T-helper 17 cell (primary cell): ENCODE results near the gene GRM8. TPM values are rescaled to one million over a fixed set of nuclear protein-coding genes. Genes with fewer than 3 reads are reported as not detected.

Experiments
- ATAC-seq: fragments of 150-1000 bp; cut with Tn5 transposase; 2 replicates; pipeline ENCODE4 v1.10.0; 2021; ENCODE audit warnings: mild to moderate bottlenecking, moderate library complexity
- DNase-seq, 3 donors: peaks; one replicate each; pipeline versions ENCODE4 v3.0.0 to v3.0.0-alpha.2; 2020 to 2021
- H3K9me3 ChIP-seq: one replicate; pipeline ENCODE4 v1.7.0; 2013; ENCODE audit warnings: low read length, mild to moderate bottlenecking; ENCODE audit not compliant: control insufficient read depth, poor library complexity, severe bottlenecking
- H3K27ac Mint-ChIP-seq: one replicate; pipeline ENCODE4 v1.8.0; 2022; ENCODE audit warnings: mild to moderate bottlenecking, moderate library complexity, mixed read lengths
- H3K27me3 Mint-ChIP-seq: one replicate; pipeline ENCODE4 v1.8.0; 2022; ENCODE audit warnings: mixed read lengths
- H3K36me3 Mint-ChIP-seq: one replicate; pipeline ENCODE4 v1.8.0; 2022; ENCODE audit warnings: low read depth, mixed read lengths
- H3K4me1 Mint-ChIP-seq: one replicate; pipeline ENCODE4 v1.8.0; 2022; ENCODE audit warnings: mild to moderate bottlenecking, mixed read lengths
- H3K4me3 Mint-ChIP-seq: one replicate; pipeline ENCODE4 v1.8.0; 2022; ENCODE audit warnings: mild to moderate bottlenecking, moderate library complexity, mixed read lengths
- total RNA-seq, 4 donors: library from RNA in 2 of 4; stranded (reverse) in 2 of 4; gene quantifications; one replicate each; pipeline ENCODE4 v1.2.3 and lab custom pipeline; 2022 to 2026

GRM8 gene
- total RNA-seq, 2 donors from 2014 or later = not detected

DNA sequence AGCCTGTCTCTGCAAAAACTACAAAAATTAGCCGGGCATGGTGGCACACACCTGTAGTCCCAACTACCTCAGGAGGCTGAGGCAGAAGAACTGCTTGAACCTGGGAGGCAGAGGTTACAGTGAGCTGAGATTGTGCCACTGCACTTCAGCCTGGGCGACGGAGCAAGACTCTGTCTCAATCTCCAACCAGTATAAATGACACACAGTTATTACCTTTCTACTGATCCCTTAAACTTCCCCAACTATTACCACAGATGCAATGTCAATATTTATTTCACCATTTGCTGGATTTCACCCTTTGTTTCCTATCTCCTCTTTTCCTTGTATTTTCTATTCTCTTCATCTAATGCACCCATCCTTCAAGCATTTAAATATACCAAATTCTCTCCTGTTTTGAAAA is 431.8 kb downstream of the GRM8 start:
- no peaks in the 10 kb centered on the region for H3K9me3 ChIP-seq
- H3K4me3 Mint-ChIP-seq = no peak overlapping the region
- H3K36me3 Mint-ChIP-seq = no peaks in the 10 kb centered on the region
- no peaks in the 10 kb centered on the region for H3K27me3 Mint-ChIP-seq
- DNase-seq (no peak), ATAC-seq (no peak)
- H3K4me1 Mint-ChIP-seq = no peaks in the 10 kb centered on the region
- no peak overlapping the region for H3K27ac Mint-ChIP-seq

- no peak overlapping the region for H3K4me3 Mint-ChIP-seq
- no peak overlapping the region for H3K27ac Mint-ChIP-seq
- no peaks in the 10 kb centered on the region for H3K4me1 Mint-ChIP-seq
- no peaks in the 10 kb centered on the region for H3K36me3 Mint-ChIP-seq
- no peaks in the 10 kb centered on the region for H3K9me3 ChIP-seq
- DNase-seq (no peak), ATAC-seq (no peak)
- no peaks in the 10 kb centered on the region for H3K27me3 Mint-ChIP-seq
Measured at GRCh38 chr7:126819197-126819484, 433.6 kb downstream of the GRM8 start.

GRCh38 chr7:126818393-126819196 is 434.1 kb downstream of the GRM8 start:
- Mint-ChIP-seq H3K4me3 (no peak overlapping the region), H3K27ac (no peak overlapping the region), H3K36me3 (no peaks in the 10 kb centered on the region), H3K4me1 (no peaks in the 10 kb centered on the region), H3K27me3 (no peaks in the 10 kb centered on the region)
- H3K9me3 ChIP-seq = no peaks in the 10 kb centered on the region
- ATAC-seq = no peak
- DNase-seq = no peak

DNA sequence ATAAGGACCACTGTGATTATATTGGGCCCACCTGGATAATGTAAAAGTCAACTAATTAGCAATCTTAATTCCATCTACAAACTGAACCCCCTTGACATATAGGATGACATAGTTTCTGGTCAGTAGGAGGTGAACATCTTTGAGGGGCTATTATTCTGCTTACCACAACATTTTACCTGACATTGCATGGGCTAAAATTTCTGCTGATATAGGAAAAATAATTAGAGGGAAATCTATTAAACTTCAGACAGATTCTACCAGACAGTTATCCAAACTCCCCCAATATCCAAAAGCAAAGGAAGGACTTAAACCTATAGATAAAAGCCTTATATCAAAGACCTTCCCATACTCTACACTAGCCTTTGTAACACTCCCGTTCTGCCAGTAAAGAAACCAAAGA is 443.6 kb downstream of the GRM8 start:
- no peak overlapping the region for H3K4me3 Mint-ChIP-seq
- DNase-seq (no peak), ATAC-seq (no peak)

GRCh38 chr7:126806614-126807013 is 446.1 kb downstream of the GRM8 start:
- ATAC-seq (no peak), DNase-seq (no peak)
- no peaks in the 10 kb centered on the region for H3K36me3 Mint-ChIP-seq
- H3K9me3 ChIP-seq = no peaks in the 10 kb centered on the region
- H3K4me3 Mint-ChIP-seq = no peak overlapping the region
- peaks cover 41% of the 10 kb centered on the region for H3K27me3 Mint-ChIP-seq
- H3K4me1 Mint-ChIP-seq = no peaks in the 10 kb centered on the region
- no peak overlapping the region for H3K27ac Mint-ChIP-seq

More for the DNA sequence above, 443.6 kb downstream of the GRM8 start:
- Mint-ChIP-seq H3K4me1 (no peaks in the 10 kb centered on the region), H3K27me3 (peaks cover 33% of the 10 kb centered on the region), H3K27ac (no peak overlapping the region), H3K36me3 (no peaks in the 10 kb centered on the region)
- no peaks in the 10 kb centered on the region for H3K9me3 ChIP-seq

- H3K9me3 ChIP-seq = no peaks in the 10 kb centered on the region
- DNase-seq = no peak
- H3K36me3 Mint-ChIP-seq = no peaks in the 10 kb centered on the region
- no peak overlapping the region for H3K27ac Mint-ChIP-seq
- no peak for ATAC-seq
- no peak overlapping the region for H3K4me3 Mint-ChIP-seq
- peaks cover 41% of the 10 kb centered on the region for H3K27me3 Mint-ChIP-seq
- no peaks in the 10 kb centered on the region for H3K4me1 Mint-ChIP-seq
Measured at GRCh38 chr7:126805351-126805750, 447.4 kb downstream of the GRM8 start.

DNA sequence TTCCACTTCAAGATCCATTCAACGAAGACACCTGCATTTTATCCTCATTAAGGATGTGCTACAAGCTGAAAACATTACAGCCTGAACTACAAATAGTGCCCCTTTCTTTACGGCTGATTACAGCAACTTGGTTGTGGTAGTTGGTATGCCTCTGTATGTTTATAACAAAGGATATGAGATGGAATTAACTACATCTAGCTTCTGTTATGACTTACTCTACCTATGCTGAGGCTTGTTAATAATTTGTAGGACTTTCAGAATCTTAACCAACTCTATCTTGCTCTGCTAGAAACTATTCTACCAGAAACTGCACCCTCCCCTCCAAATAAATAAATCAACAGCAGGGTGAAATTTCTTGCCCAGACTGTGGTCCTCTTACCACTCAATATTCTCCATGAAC is 448.1 kb downstream of the GRM8 start:
- H3K9me3 ChIP-seq = no peaks in the 10 kb centered on the region
- Mint-ChIP-seq H3K4me3 (no peak overlapping the region), H3K36me3 (no peaks in the 10 kb centered on the region), H3K27ac (no peak overlapping the region), H3K4me1 (no peaks in the 10 kb centered on the region), H3K27me3 (peaks cover 40% of the 10 kb centered on the region)
- DNase-seq (no peak), ATAC-seq (no peak)

GRCh38 chr7:126803990-126804389 is 448.8 kb downstream of the GRM8 start:
- DNase-seq (no peak), ATAC-seq (no peak)
- H3K4me3 Mint-ChIP-seq = peak overlapping the region; percentile 31
- peaks cover 36% of the 10 kb centered on the region for H3K27me3 Mint-ChIP-seq
- no peaks in the 10 kb centered on the region for H3K4me1 Mint-ChIP-seq
- H3K27ac Mint-ChIP-seq = no peak overlapping the region
- no peaks in the 10 kb centered on the region for H3K9me3 ChIP-seq
- no peaks in the 10 kb centered on the region for H3K36me3 Mint-ChIP-seq

DNA sequence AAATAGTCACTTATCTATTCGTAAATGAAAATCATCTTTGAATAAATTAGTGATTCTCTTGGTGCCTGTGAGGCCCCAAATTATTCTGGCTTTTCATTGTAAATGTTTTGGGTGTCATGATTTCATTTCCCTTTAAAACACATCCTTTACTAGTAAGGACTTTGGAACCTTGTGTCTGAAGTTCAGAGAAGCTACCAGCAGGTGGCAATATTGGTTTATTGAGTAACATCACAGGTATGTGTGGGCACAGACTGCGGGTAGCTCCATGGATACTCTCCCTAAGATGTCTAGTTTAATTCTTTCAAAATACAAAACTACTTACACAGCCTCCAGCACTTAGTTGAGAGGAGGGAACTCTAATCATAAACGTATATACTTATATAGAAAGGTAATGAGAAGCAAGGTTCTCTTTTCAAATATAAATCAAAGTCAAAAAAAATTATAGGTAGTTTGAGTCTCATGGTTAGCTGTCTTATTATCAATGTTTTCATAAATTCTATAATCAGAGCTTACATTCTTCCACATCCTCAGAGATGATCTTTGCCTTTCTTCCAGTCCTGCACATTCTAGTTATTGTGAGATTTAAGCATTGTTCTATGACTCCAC is 449.6 kb downstream of the GRM8 start:
- Mint-ChIP-seq H3K36me3 (no peaks in the 10 kb centered on the region), H3K4me3 (no peak overlapping the region), H3K27ac (no peak overlapping the region), H3K27me3 (peaks cover 40% of the 10 kb centered on the region), H3K4me1 (no peaks in the 10 kb centered on the region)
- ATAC-seq (no peak), DNase-seq (peak in 1 of 3 donors; percentile 5)
- no peaks in the 10 kb centered on the region for H3K9me3 ChIP-seq

GRCh38 chr7:126801733-126802132 is 451.0 kb downstream of the GRM8 start:
- Mint-ChIP-seq H3K4me1 (no peaks in the 10 kb centered on the region), H3K36me3 (no peaks in the 10 kb centered on the region), H3K4me3 (no peak overlapping the region), H3K27me3 (peaks cover 39% of the 10 kb centered on the region), H3K27ac (no peak overlapping the region)
- H3K9me3 ChIP-seq = no peaks in the 10 kb centered on the region
- ATAC-seq (no peak), DNase-seq (no peak)

DNA sequence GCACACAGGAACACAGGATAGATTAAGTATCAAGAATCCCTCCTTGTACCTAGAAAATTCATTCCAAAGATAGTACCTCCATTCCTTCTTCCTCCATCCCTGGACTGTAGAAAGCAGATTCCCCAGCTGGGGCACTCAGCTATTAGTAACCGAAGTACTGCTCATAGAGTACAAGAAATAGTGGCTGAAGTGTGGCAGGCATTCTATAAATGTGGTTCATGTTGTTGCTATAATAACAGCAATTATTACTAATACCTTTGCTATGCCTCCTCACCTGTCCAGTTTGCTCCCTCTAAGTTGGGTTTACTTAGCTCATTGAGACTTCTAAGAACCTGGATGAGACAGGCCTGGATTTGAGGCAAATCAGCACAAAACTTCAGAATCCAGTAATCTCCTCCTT is 453.2 kb downstream of the GRM8 start:
- Mint-ChIP-seq H3K36me3 (no peaks in the 10 kb centered on the region), H3K27me3 (peaks cover 25% of the 10 kb centered on the region), H3K27ac (no peak overlapping the region), H3K4me3 (no peak overlapping the region), H3K4me1 (no peaks in the 10 kb centered on the region)
- DNase-seq (no peak), ATAC-seq (no peak)
- H3K9me3 ChIP-seq = no peaks in the 10 kb centered on the region

- H3K27me3 Mint-ChIP-seq = peaks cover 16% of the 10 kb centered on the region
Measured at GRCh38 chr7:126792521-126792920, 460.2 kb downstream of the GRM8 start.

DNA sequence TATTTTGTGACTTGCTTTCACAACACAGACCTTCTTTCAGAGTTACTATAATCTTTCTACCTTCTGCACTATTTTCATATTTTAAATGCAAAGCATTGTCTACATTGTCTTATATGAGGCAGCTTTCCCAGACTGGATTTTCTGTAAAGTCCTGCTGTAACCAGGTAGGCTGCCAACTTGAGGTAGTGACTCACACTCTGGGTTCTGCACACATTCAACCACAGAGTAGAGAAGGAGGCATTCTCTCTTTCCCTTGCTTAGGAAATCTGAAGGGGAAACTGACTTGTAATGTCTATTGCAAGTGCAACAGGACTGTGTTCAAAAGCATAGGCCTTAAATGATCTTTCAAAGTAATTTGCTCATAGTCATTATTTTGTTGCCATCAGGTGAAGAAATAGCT is 461.4 kb downstream of the GRM8 start:
- no peaks in the 10 kb centered on the region for H3K4me1 Mint-ChIP-seq
- no peak overlapping the region for H3K27ac Mint-ChIP-seq
- DNase-seq (no peak), ATAC-seq (no peak)
- no peaks in the 10 kb centered on the region for H3K9me3 ChIP-seq
- H3K36me3 Mint-ChIP-seq = no peaks in the 10 kb centered on the region
- H3K27me3 Mint-ChIP-seq = peaks cover 16% of the 10 kb centered on the region
- H3K4me3 Mint-ChIP-seq = no peak overlapping the region

More at GRCh38 chr7:126792521-126792920, 460.2 kb downstream of the GRM8 start:
- DNase-seq (no peak), ATAC-seq (no peak)
- Mint-ChIP-seq H3K4me1 (no peaks in the 10 kb centered on the region), H3K27ac (no peak overlapping the region), H3K4me3 (no peak overlapping the region), H3K36me3 (no peaks in the 10 kb centered on the region)
- H3K9me3 ChIP-seq = no peaks in the 10 kb centered on the region

- peaks cover 16% of the 10 kb centered on the region for H3K27me3 Mint-ChIP-seq
- H3K4me1 Mint-ChIP-seq = no peaks in the 10 kb centered on the region
- DNase-seq (no peak), ATAC-seq (no peak)
- no peaks in the 10 kb centered on the region for H3K36me3 Mint-ChIP-seq
- no peak overlapping the region for H3K27ac Mint-ChIP-seq
- no peak overlapping the region for H3K4me3 Mint-ChIP-seq
- no peaks in the 10 kb centered on the region for H3K9me3 ChIP-seq
Measured at GRCh38 chr7:126790763-126791162, 462.0 kb downstream of the GRM8 start.
